HG02973 (cell line): ENCODE data around the gene ARL3.

Source experiments
- ATAC-seq: cut with Tn5 transposase; IDR thresholded peaks from one replicate; pipeline ENCODE4 v1.9.1; 2021; ENCODE audit warnings: moderate library complexity; ENCODE audit not compliant: unreplicated experiment

Gene ARL3

GRCh38 chr10:102641880-102642735 is 72.1 kb downstream of the ARL3 start:
- ATAC-seq, result peak; percentile 42

GRCh38 chr10:102641402-102641801 is 72.8 kb downstream of the ARL3 start:
- ATAC-seq, result no peak

GRCh38 chr10:102639537-102639936 is 74.7 kb downstream of the ARL3 start:
- ATAC-seq, result no peak

GRCh38 chr10:102635377-102635776 is 78.8 kb downstream of the ARL3 start:
- no peak for ATAC-seq

GRCh38 chr10:102634686-102635085 is 79.5 kb downstream of the ARL3 start:
- ATAC-seq, result no peak

- ATAC-seq, result no peak
These were observed 80.3 kb downstream of the ARL3 start for GRCh38 chr10:102633848-102634247.

- no peak for ATAC-seq
These were observed 80.9 kb downstream of the ARL3 start for GRCh38 chr10:102633287-102633686.

- no peak for ATAC-seq
These were observed 81.6 kb downstream of the ARL3 start for GRCh38 chr10:102632394-102633111.

GRCh38 chr10:102631525-102632393 is 82.4 kb downstream of the ARL3 start:
- no peak for ATAC-seq

- ATAC-seq, result no peak
These were observed 83.5 kb downstream of the ARL3 start for GRCh38 chr10:102630663-102631062.

GRCh38 chr10:102629661-102630614 is 84.3 kb downstream of the ARL3 start:
- ATAC-seq, result no peak

GRCh38 chr10:102628451-102628911 is 85.7 kb downstream of the ARL3 start:
- ATAC-seq, result no peak

GRCh38 chr10:102627736-102628293 is 86.4 kb downstream of the ARL3 start:
- ATAC-seq, result no peak

- no peak for ATAC-seq
These were observed 86.9 kb downstream of the ARL3 start for GRCh38 chr10:102627291-102627735.

GRCh38 chr10:102626026-102626685 is 88.0 kb downstream of the ARL3 start:
- no peak for ATAC-seq

- no peak for ATAC-seq
These were observed 89.2 kb downstream of the ARL3 start for GRCh38 chr10:102624751-102625645.

- no peak for ATAC-seq
These were observed 90.1 kb downstream of the ARL3 start for GRCh38 chr10:102624094-102624493.
